Bladder microvascular endothelial cell (primary cell): ENCODE data around the gene TMEM121. TPM values are rescaled to one million over a fixed set of nuclear protein-coding genes. Genes with fewer than 3 reads are reported as not detected.

Source experiments
- total RNA-seq: library from RNA; depleted of rRNA; stranded (reverse); fragments of >200 nt; gene quantifications from 2 replicates; pipeline ENCODE4 v1.2.3, GENCODE V29; 2014

Gene TMEM121
- total RNA-seq: 3.7 and 6.7 TPM in 2 replicates

GRCh38 chr14:105525861-105526775 lies at the start of gene TMEM121:
Gene TMEM121 (plus strand): TSS chr14:105526583. CDS start chr14:105528835, 2,252 bp downstream.

GRCh38 chr14:105486163-105486973 lies 40.0 kb upstream of the TMEM121 start, which contains the start of gene CRIP1:
Gene CRIP1 (plus strand): TSS chr14:105486886. CDS start chr14:105487260, 374 bp downstream.

GRCh38 chr14:105490572-105491365 lies 35.6 kb upstream of the TMEM121 start, which contains the start of gene TEDC1:
Gene TEDC1 (plus strand): TSS chr14:105491246. CDS start chr14:105491376, 130 bp downstream.

Other genes with a start within 250 kb of the TMEM121 start
- 31.1 and 51.7 TPM in 2 replicates for gene BRF1, start 225.6 kb upstream of the TMEM121 start, total RNA-seq
- 37.9 and 78.4 TPM in 2 replicates for gene PACS2, start 211.8 kb upstream of the TMEM121 start, total RNA-seq
- gene TEX22, start 128.0 kb upstream of the TMEM121 start, total RNA-seq: under 0.01 and 0.06 TPM in 2 replicates
- 32.5 and 62.4 TPM in 2 replicates for gene MTA1, start 106.8 kb upstream of the TMEM121 start, total RNA-seq
- 195 and 200 TPM in 2 replicates for gene CRIP2, start 51.8 kb upstream of the TMEM121 start, total RNA-seq
- gene CRIP1, start 39.7 kb upstream of the TMEM121 start, total RNA-seq: 0.25 and 4.5 TPM in 2 replicates
- gene TEDC1, start 35.3 kb upstream of the TMEM121 start, total RNA-seq: 9.9 and 18.8 TPM in 2 replicates